PC-9 (cell line): ENCODE measurements around the gene RNASEH2B. TPM values are rescaled to one million over a fixed set of nuclear protein-coding genes. Genes with fewer than 3 reads are reported as not detected.

Experiments used
- BruUV-seq: library from RNA; stranded (reverse); fragments of 400-500 nt; replicated peaks from 2 replicates; lab custom pipeline; 2021; lab: Mats Ljungman, UMichigan
- CTCF ChIA-PET: fragments of 300-600 bp; sonication (Branson Sonifier 250); formaldehyde crosslinking; loops from one replicate; lab custom pipeline; 2022; ENCODE audit warnings: antibody characterized with exemption; lab: Charles Lee
- POLR2A ChIA-PET: fragments of 300-600 bp; sonication (Branson Sonifier 250); formaldehyde crosslinking; loops from one replicate; lab custom pipeline; 2022; ENCODE audit warnings: antibody characterized with exemption; ENCODE audit not compliant: unreplicated experiment; lab: Charles Lee
- DNase-seq, 2 experiments: peaks; one replicate each; pipeline versions ENCODE4 v3.0.0 to v3.0.0-alpha.2; 2015 to 2022; ENCODE audit warnings: mixed read lengths in 1 of 2
- H2AFZ ChIP-seq: fragments of 200-600 bp; sonication (generic); 2 replicates; pipeline ENCODE4 v1.8.1; 2017; ENCODE audit warnings: antibody characterized with exemption
- H3F3A ChIP-seq: fragments of 200-600 bp; sonication (generic); 2 replicates; pipeline ENCODE4 v1.8.1; 2017; ENCODE audit warnings: antibody characterized with exemption, mild to moderate bottlenecking, low read depth; ENCODE audit not compliant: insufficient read depth
- H3K27ac ChIP-seq: fragments of 200-600 bp; sonication (generic); 2 replicates; pipeline ENCODE4 v1.6.1; 2016; ENCODE audit warnings: mixed run types
- H3K27me3 ChIP-seq: fragments of 200-600 bp; sonication (generic); 2 replicates; pipeline ENCODE4 v1.6.1; 2016; ENCODE audit warnings: low read depth, mixed run types; ENCODE audit not compliant: insufficient read depth
- H3K36me3 ChIP-seq: fragments of 200-600 bp; sonication (generic); 2 replicates; pipeline ENCODE4 v1.6.1; 2016; ENCODE audit warnings: low read depth, mixed run types
- H3K4me1 ChIP-seq: fragments of 200-600 bp; sonication (generic); replicated peaks from 2 replicates; pipeline ENCODE4 v1.6.1; 2016; ENCODE audit warnings: mixed run types; ENCODE audit not compliant: insufficient read depth
- H3K4me2 ChIP-seq: fragments of 200-600 bp; sonication (generic); 2 replicates; pipeline ENCODE4 v1.6.1; 2017; ENCODE audit warnings: mixed run types
- H3K4me3 ChIP-seq: fragments of 200-600 bp; sonication (generic); 2 replicates; pipeline ENCODE4 v1.6.1; 2016; ENCODE audit warnings: mixed run types
- H3K79me2 ChIP-seq: fragments of 200-600 bp; sonication (generic); 2 replicates; pipeline ENCODE4 v1.6.1; 2017; ENCODE audit warnings: low read depth, mixed run types
- H3K9me2 ChIP-seq: fragments of 200-600 bp; sonication (generic); 2 replicates; pipeline ENCODE4 v1.8.1; 2017; ENCODE audit warnings: mild to moderate bottlenecking; ENCODE audit not compliant: insufficient read depth
- H3K9me3 ChIP-seq: fragments of 200-600 bp; sonication (generic); 2 replicates; pipeline ENCODE4 v1.8.1; 2016; ENCODE audit warnings: low read depth; ENCODE audit not compliant: insufficient read depth
- H4K20me1 ChIP-seq: fragments of 200-600 bp; sonication (generic); 2 replicates; pipeline ENCODE4 v1.8.1; 2017; ENCODE audit not compliant: insufficient read depth
- EZH2 ChIP-seq: fragments of 200-600 bp; sonication (generic); IDR thresholded peaks from 2 replicates; pipeline ENCODE4 v1.8.0; 2017; ENCODE audit warnings: antibody characterized with exemption, low read depth
- intact Hi-C: fragments of 100-400 bp; cut with micrococcal nuclease; formaldehyde crosslinking; loops from one replicate; pipeline ENCODE4 v1.10.0; 2022; ENCODE audit not compliant: unreplicated experiment
- total RNA-seq: library from RNA; stranded (reverse); gene quantifications from 2 replicates; pipeline ENCODE4 v1.2.3, GENCODE V29; 2021
- TF ChIP-seq, protein P1 (sequence below): fragments of 200-600 bp; sonication (generic); conservative IDR thresholded peaks from 2 replicates; pipeline ENCODE4 v1.6.1; 2017; ENCODE audit warnings: mixed run types, antibody characterized with exemption, mild to moderate bottlenecking, moderate library complexity

RNASEH2B gene
- total RNA-seq, 1 experiment from 2014 or later: 45.8 TPM

DNA sequence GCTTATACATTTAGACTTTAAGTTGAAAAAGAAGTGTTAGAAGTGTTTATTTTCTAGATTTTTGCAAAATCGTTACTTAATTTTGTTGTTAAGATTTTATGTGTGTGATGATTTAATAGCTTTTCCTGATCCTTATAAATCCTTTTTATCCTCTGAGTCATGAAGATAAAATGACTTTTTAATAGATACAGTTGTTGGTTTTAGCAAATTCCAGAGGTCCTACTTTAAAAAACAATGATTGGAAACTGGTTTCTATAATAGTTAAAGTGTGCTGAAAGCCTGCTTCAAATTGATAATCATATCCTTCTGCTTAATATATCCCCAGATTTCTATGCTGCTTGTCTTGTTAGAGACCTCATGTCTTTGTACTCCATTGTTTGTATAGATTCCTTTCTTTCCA, 39.0 kb downstream of the RNASEH2B start:
- ChIA-PET CTCF (interaction anchor here (0.5 kb wide), 1 partner anchor 1573 kb away, joined by 6 read pairs; no protein-coding TSS in a partner anchor), POLR2A (no interaction called here)
- Histone ChIP-seq H3K36me3 (peaks cover 12% of the 10 kb centered on the region; the same call in 1 of the 2 replicates), H3F3A (no peaks in the 10 kb centered on the region), H3K4me3 (no peak overlapping the region), H3K27ac (no peak overlapping the region), H2AFZ (no peak overlapping the region), H4K20me1 (no peaks in the 10 kb centered on the region), H3K79me2 (no peaks in the 10 kb centered on the region), H3K9me3 (no peaks in the 10 kb centered on the region), H3K27me3 (no peaks in the 10 kb centered on the region), H3K4me1 (no peaks in the 10 kb centered on the region), H3K4me2 (no peak overlapping the region), H3K9me2 (0 out of 2 replicates have a peak, but pooled peaks cover 3% of the 10 kb centered on the region)
- no peak for TF ChIP-seq EZH2
- TF ChIP-seq, protein P1, sequence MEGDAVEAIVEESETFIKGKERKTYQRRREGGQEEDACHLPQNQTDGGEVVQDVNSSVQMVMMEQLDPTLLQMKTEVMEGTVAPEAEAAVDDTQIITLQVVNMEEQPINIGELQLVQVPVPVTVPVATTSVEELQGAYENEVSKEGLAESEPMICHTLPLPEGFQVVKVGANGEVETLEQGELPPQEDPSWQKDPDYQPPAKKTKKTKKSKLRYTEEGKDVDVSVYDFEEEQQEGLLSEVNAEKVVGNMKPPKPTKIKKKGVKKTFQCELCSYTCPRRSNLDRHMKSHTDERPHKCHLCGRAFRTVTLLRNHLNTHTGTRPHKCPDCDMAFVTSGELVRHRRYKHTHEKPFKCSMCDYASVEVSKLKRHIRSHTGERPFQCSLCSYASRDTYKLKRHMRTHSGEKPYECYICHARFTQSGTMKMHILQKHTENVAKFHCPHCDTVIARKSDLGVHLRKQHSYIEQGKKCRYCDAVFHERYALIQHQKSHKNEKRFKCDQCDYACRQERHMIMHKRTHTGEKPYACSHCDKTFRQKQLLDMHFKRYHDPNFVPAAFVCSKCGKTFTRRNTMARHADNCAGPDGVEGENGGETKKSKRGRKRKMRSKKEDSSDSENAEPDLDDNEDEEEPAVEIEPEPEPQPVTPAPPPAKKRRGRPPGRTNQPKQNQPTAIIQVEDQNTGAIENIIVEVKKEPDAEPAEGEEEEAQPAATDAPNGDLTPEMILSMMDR: no peak
- no TSS peak for BruUV-seq
- DNase-seq: no peak
- intact Hi-C loops: no loop called here

DNA sequence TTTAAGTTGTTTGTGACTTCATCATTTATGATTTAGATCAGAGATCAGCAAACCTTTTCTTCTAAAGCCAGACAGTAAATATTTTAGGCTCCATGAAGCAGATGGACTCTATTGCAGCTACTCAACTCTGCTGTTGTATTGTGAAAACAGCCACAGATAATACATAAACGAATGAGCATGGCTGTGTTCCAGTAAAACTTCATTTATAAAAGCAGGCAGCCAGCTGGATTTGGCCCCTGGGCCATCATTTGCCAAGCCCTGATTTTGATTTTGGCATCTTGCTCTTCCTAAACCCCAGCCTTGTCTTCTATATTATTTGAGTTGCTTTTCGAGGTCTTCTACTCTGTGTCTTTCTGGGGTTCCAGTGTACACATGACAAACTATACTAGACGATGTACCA, 41.3 kb downstream of the RNASEH2B start:
- H3K9me3 ChIP-seq: no peaks in the 10 kb centered on the region
- no peak overlapping the region for H3K4me2 ChIP-seq
- POLR2A ChIA-PET: no interaction called here
- 0 out of 2 replicates have a peak, but pooled peaks cover 3% of the 10 kb centered on the region for H3K9me2 ChIP-seq
- intact Hi-C loops: no loop called here
- H4K20me1 ChIP-seq: no peaks in the 10 kb centered on the region
- no peak for DNase-seq
- TF ChIP-seq, protein P1: no peak
- no peak for TF ChIP-seq EZH2
- no peak overlapping the region for H3K4me3 ChIP-seq
- no peaks in the 10 kb centered on the region for H3K4me1 ChIP-seq
- BruUV-seq: no TSS peak
- H3K79me2 ChIP-seq: no peaks in the 10 kb centered on the region
- peaks cover 20% of the 10 kb centered on the region for H3K36me3 ChIP-seq
- H3K27ac ChIP-seq: no peak overlapping the region
- no peaks in the 10 kb centered on the region for H3F3A ChIP-seq
- no peak overlapping the region for H2AFZ ChIP-seq
- H3K27me3 ChIP-seq: no peaks in the 10 kb centered on the region
- CTCF ChIA-PET: no interaction called here

DNA sequence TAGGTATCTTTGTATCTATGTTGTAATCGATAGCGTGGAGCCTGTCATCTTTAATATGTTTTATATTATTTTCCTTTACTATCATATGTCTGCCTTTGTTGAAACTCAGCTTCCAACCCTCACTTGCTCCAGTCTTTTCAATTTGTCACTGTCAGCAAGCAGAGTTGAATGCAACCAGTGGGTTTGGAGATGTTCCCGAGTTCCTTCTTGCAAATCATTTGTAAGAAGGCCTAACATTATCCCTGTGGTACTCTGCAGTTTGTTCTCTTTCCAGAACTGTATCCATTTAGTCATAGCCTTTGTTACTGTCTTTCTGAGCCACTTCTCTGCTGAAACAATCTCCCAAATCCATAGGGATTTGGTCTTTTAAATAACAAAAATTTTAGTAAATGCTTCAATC, 41.8 kb downstream of the RNASEH2B start:
- Histone ChIP-seq H3K27me3 (no peaks in the 10 kb centered on the region), H3F3A (no peaks in the 10 kb centered on the region), H3K4me1 (no peaks in the 10 kb centered on the region), H3K9me3 (no peaks in the 10 kb centered on the region), H2AFZ (no peak overlapping the region), H3K79me2 (no peaks in the 10 kb centered on the region), H4K20me1 (no peaks in the 10 kb centered on the region), H3K36me3 (peaks cover 20% of the 10 kb centered on the region), H3K4me3 (no peak overlapping the region), H3K4me2 (no peak overlapping the region), H3K9me2 (0 out of 2 replicates have a peak, but pooled peaks cover 3% of the 10 kb centered on the region), H3K27ac (no peak overlapping the region)
- BruUV-seq: no TSS peak
- no peak for TF ChIP-seq EZH2
- TF ChIP-seq, protein P1: no peak
- ChIA-PET POLR2A (no interaction called here), CTCF (no interaction called here)
- intact Hi-C loops: no loop called here
- DNase-seq: no peak
